GM13976 (cell line): ENCODE data around the gene TEX38.
"Not testable (repeated sequence)": the region's sequence is repeated elsewhere in the genome, so short reads cannot be mapped to it uniquely, and the experiment has no call there.

ENCODE experiments used
- DNase-seq: peaks from one replicate; pipeline ENCODE4 v3.0.0; 2012; ENCODE audit warnings: low spot score
- CTCF ChIP-seq: IDR thresholded peaks from 2 replicates; pipeline ENCODE4 v1.5.1; 2012; ENCODE audit warnings: borderline replicate concordance, mild to moderate bottlenecking; ENCODE audit not compliant: insufficient read depth; ENCODE audit errors: extremely low read depth, missing control alignments, control extremely low read depth
- in situ Hi-C: fragments of 300-500 bp; cut with MboI; formaldehyde crosslinking; loops from one replicate; pipeline ENCODE4 v1.12.0; 2022; ENCODE audit warnings: low sequenced_read_pairs, mixed read lengths, inconsistent platforms; ENCODE audit not compliant: unreplicated experiment

Gene TEX38

DNA sequence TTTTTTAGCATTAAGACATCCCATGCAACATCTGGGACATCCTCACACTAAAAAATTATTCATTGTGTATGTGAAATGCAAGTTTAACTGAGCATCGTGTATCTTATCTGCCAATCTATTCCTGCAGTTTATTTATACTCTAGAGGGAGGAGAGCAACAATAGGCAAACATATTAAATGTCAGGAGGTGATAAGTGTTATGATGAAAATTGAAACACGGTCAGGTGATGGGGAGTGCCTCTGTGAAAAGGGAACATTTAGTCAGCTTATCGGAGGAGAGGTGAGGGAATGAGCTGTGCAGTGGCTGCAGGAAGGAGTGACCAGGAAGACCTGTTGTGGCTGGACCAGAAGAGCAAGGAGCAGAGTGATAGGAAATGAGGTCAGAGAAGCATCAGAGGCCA is 48.0 kb downstream of the TEX38 start:
- in situ Hi-C loops: no loop called here
- no peak for DNase-seq
- TF ChIP-seq CTCF: no peak

DNA sequence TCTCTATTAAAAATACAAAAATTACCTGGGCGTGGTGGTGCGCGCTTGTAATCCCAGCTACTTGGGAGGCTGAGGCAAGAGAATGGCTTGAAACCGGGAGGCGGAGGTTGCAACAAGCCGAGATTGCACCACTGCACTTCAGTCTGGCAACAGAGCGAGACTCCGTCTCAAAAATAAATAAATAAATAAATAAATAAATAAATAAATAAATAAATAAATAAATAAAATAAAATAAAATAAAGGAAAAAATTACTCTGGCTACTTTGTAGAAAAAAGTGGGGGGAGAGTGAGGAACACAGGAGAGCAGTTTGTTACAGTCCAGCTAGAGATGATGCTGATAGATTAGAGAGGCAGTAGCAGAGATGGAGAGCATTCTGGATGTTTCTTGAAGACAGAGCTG is 48.7 kb downstream of the TEX38 start:
- in situ Hi-C loops, DNase-seq: not testable (repeated sequence)

DNA sequence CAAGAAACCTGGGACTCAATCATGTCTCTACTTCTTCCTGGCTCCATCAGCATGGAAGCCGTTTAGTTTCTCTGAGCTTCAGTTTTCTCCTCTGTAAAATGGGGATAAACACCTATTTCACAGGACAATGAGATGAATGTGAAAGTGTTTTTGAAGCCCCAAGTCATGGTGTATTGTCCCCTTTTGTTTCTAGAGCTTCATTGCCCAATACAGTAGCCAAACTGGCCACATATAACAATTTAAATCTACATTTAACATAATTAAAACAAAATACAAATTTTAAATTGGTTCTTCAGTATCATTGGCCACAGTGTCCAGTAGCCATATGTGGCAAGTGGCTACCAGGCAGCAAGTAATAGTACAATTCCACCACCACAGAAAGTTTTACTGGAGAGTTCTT is 49.5 kb downstream of the TEX38 start:
- in situ Hi-C loops: no loop called here

DNA sequence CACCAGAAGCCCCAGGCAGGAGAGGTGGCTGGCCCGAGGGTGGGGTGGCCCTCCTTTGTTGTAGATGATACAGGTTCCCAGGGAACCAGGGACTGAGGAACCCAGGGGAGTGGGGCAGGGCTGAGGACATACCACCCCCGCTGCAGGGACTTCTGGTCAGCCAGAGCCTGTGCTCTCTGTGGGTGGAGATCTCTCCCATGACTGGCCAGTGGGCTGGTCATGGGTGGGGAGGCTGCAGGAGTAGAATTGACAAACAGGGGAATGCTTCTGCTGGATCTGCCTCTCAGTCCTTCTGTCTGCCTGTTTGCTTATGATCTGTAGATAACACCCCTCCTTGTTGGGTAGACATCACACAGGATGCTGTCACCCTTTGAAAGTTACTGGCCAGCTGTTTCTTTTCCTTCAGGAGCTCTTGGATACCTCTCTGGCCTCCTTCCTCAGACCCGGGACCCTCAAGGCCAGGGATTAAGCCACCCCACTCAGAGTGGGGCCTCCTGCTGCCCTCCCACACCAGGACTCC is 50.1 kb downstream of the TEX38 start:
- TF ChIP-seq CTCF: no peak
- no peak for DNase-seq
- in situ Hi-C loops: no loop called here

More for the DNA sequence above, 49.5 kb downstream of the TEX38 start:
- TF ChIP-seq CTCF: no peak
- DNase-seq: no peak
